OCI-LY7 (cell line): Measurements from ENCODE around the gene TNFRSF1A.

Source experiments
- EZH2phosphoT487 ChIP-seq: fragments of 200-600 bp; sonication (generic); IDR thresholded peaks from 2 replicates; pipeline ENCODE4 v1.6.1; 2018; ENCODE audit warnings: low read depth, borderline replicate concordance, mild to moderate bottlenecking, mixed run types, antibody characterized with exemption, low read length, moderate library complexity, mixed read lengths
- TF ChIP-seq, protein P1 (sequence below): fragments of 200-600 bp; sonication (generic); conservative IDR thresholded peaks from 2 replicates; pipeline ENCODE4 v1.5.1; 2014; ENCODE audit warnings: mild to moderate bottlenecking, antibody characterized with exemption, low read length, moderate library complexity, mixed read lengths

DNA sequence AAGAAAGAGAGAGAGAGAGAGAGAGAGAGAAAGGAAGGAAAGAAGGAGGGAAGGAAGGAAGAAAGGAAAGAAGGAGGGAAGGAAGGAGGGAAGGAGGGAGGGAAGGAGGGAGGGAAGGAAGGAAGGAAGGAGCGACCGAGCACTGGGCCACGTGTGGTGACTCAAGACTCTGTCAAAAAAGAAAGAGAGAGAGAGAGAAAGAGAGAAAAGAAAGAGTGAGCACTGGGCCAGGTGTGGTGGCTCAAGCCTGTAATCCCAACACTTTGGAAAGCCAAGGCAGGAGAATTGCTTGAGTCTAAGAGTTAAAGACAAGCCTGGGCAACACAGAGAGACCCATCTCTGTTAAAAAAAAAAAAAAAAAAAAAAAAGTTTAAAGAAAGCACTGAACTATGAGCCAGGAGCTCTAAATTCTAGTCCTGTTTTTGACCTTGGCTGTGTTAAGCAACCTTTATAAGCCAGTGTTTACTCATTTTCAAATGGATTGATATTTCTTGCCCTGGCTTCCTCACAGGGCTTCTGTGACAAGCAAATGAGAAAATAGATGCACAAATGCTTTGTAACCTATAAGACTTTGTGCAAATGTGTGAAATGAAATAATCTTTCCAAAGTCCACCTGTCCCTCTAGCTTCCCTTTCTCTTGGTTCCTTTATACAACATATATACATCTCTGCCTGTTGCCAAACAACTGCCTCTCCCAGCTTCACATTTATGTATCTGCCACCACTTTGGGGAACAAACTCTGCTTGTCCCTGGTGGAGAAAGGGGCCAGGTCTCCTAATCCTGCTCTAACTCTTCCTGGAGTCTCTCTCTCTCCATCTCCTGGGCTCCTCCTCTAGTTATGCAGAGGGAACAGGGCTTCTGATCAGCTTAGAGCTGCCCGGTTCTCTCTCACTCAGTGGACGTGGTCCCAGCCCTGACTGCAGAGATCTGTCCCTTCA lies 47.5 kb downstream of the TNFRSF1A start:
- TF ChIP-seq, protein P1, sequence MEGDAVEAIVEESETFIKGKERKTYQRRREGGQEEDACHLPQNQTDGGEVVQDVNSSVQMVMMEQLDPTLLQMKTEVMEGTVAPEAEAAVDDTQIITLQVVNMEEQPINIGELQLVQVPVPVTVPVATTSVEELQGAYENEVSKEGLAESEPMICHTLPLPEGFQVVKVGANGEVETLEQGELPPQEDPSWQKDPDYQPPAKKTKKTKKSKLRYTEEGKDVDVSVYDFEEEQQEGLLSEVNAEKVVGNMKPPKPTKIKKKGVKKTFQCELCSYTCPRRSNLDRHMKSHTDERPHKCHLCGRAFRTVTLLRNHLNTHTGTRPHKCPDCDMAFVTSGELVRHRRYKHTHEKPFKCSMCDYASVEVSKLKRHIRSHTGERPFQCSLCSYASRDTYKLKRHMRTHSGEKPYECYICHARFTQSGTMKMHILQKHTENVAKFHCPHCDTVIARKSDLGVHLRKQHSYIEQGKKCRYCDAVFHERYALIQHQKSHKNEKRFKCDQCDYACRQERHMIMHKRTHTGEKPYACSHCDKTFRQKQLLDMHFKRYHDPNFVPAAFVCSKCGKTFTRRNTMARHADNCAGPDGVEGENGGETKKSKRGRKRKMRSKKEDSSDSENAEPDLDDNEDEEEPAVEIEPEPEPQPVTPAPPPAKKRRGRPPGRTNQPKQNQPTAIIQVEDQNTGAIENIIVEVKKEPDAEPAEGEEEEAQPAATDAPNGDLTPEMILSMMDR: no peak
- no peak for TF ChIP-seq EZH2phosphoT487
